HFFc6 (cell line): ENCODE data around the gene EIF6. TPM values are rescaled to one million over a fixed set of nuclear protein-coding genes. Genes with fewer than 3 reads are reported as not detected.

ENCODE experiments used
- DNase-seq: peaks from one replicate; pipeline ENCODE4 v3.0.0-alpha.2; 2018
- H3K27ac Mint-ChIP-seq: 2 replicates; pipeline ENCODE4 v1.8.0; 2020; ENCODE audit warnings: mild to moderate bottlenecking, mixed read lengths
- H3K27me3 Mint-ChIP-seq: 2 replicates; pipeline ENCODE4 v1.8.0; 2021; ENCODE audit warnings: mild to moderate bottlenecking, moderate library complexity, mixed read lengths; ENCODE audit not compliant: insufficient read depth
- H3K36me3 Mint-ChIP-seq: 2 replicates; pipeline ENCODE4 v1.8.0; 2021; ENCODE audit warnings: low read depth, mixed read lengths
- H3K4me1 Mint-ChIP-seq: 2 replicates; pipeline ENCODE4 v1.8.0; 2020; ENCODE audit warnings: low read depth, mixed read lengths
- H3K4me3 Mint-ChIP-seq: 2 replicates; pipeline ENCODE4 v1.8.0; 2020; ENCODE audit warnings: mild to moderate bottlenecking, moderate library complexity, mixed read lengths
- H3K9me3 Mint-ChIP-seq: 2 replicates; pipeline ENCODE4 v1.8.0; 2020; ENCODE audit warnings: mild to moderate bottlenecking, mixed read lengths
- CTCF ChIP-seq: fragments of 200-600 bp; sonication (generic); IDR thresholded peaks from 2 replicates; pipeline ENCODE4 v1.5.0; 2021; ENCODE audit warnings: antibody characterized with exemption, mild to moderate bottlenecking
- total RNA-seq, 6 experiments: library from RNA; stranded (reverse); fragmentation: NEBNext Ultra II Directional; extraction: Animal tissue kit (Norgen Biotek cat#: 25700); gene quantifications; 2 replicates in 1 of 6; 3 replicates in 5 of 6; pipeline ENCODE4 v1.2.3, GENCODE V29; 2021

Gene EIF6
- total RNA-seq, 6 experiments from 2014 or later, result 176 to 194 (median 185) TPM

- Mint-ChIP-seq H3K27ac (no peak overlapping the region), H3K9me3 (no peaks in the 10 kb centered on the region), H3K4me1 (no peaks in the 10 kb centered on the region), H3K27me3 (no peaks in the 10 kb centered on the region; the same call in 1 of the 2 replicates), H3K4me3 (no peak overlapping the region), H3K36me3 (no peaks in the 10 kb centered on the region)
- DNase-seq, result no peak
- TF ChIP-seq CTCF, result no peak
These were observed 37.8 kb downstream of the EIF6 start for GRCh38 chr20:35246723-35247122.

- peaks cover 16% of the 10 kb centered on the region; the same call in 1 of the 2 replicates for H3K4me1 Mint-ChIP-seq
- H3K36me3 Mint-ChIP-seq, result no peaks in the 10 kb centered on the region
- H3K9me3 Mint-ChIP-seq, result no peaks in the 10 kb centered on the region
- H3K27me3 Mint-ChIP-seq, result peaks cover 4% of the 10 kb centered on the region; the same call in 1 of the 2 replicates
- no peak for TF ChIP-seq CTCF
- H3K27ac Mint-ChIP-seq, result no peak overlapping the region
- DNase-seq, result no peak
- no peak overlapping the region for H3K4me3 Mint-ChIP-seq
These were observed 40.6 kb downstream of the EIF6 start for GRCh38 chr20:35243986-35244385.

GRCh38 chr20:35243317-35243716 lies 41.3 kb downstream of the EIF6 start:
- Mint-ChIP-seq H3K27ac (no peak overlapping the region), H3K4me1 (peaks cover 16% of the 10 kb centered on the region; the same call in 1 of the 2 replicates), H3K27me3 (peaks cover 4% of the 10 kb centered on the region; the same call in 1 of the 2 replicates), H3K36me3 (no peaks in the 10 kb centered on the region), H3K4me3 (no peak overlapping the region), H3K9me3 (no peaks in the 10 kb centered on the region)
- no peak for DNase-seq
- TF ChIP-seq CTCF, result no peak

GRCh38 chr20:35240811-35241293 lies 43.7 kb downstream of the EIF6 start:
- peaks cover 5% of the 10 kb centered on the region for H3K9me3 Mint-ChIP-seq
- peaks cover 28% of the 10 kb centered on the region for H3K4me1 Mint-ChIP-seq
- H3K27me3 Mint-ChIP-seq, result peaks cover 5% of the 10 kb centered on the region
- no peak overlapping the region for H3K4me3 Mint-ChIP-seq
- H3K36me3 Mint-ChIP-seq, result peaks cover 6% of the 10 kb centered on the region; the same call in 1 of the 2 replicates
- DNase-seq, result no peak
- TF ChIP-seq CTCF, result no peak
- H3K27ac Mint-ChIP-seq, result no peak overlapping the region

GRCh38 chr20:35240083-35240810 lies 44.3 kb downstream of the EIF6 start:
- H3K36me3 Mint-ChIP-seq, result peaks cover 6% of the 10 kb centered on the region; the same call in 1 of the 2 replicates
- H3K9me3 Mint-ChIP-seq, result peaks cover 5% of the 10 kb centered on the region
- peaks cover 28% of the 10 kb centered on the region for H3K4me1 Mint-ChIP-seq
- no peak for TF ChIP-seq CTCF
- no peak overlapping the region for H3K27ac Mint-ChIP-seq
- no peak for DNase-seq
- H3K4me3 Mint-ChIP-seq, result no peak overlapping the region
- H3K27me3 Mint-ChIP-seq, result peaks cover 5% of the 10 kb centered on the region
